MM.1S (cell line): Measurements from ENCODE around the gene RNF150.

Source experiments
- DNase-seq: peaks from one replicate; pipeline ENCODE4 v3.0.0-alpha.2; 2015
- H2AFZ ChIP-seq: fragments of 300-600 bp; sonication (generic); 2 replicates; pipeline ENCODE4 v1.6.0; 2016; ENCODE audit warnings: antibody characterized with exemption, low read length
- H3F3A ChIP-seq: fragments of 300-600 bp; sonication (generic); 2 replicates; pipeline ENCODE4 v1.6.1; 2016; ENCODE audit warnings: mild to moderate bottlenecking, antibody characterized with exemption, low read length, moderate library complexity, mixed read lengths; ENCODE audit not compliant: insufficient read depth
- H3K27ac ChIP-seq: fragments of 300-600 bp; sonication (generic); 2 replicates; pipeline ENCODE4 v1.5.1; 2016; ENCODE audit warnings: mild to moderate bottlenecking, low read length
- H3K27me3 ChIP-seq: fragments of 300-600 bp; sonication (generic); replicated peaks from 2 replicates; pipeline ENCODE4 v1.6.0; 2016; ENCODE audit warnings: low read length; ENCODE audit not compliant: insufficient read depth
- H3K36me3 ChIP-seq: fragments of 300-600 bp; sonication (generic); replicated peaks from 2 replicates; pipeline ENCODE4 v1.6.1; 2016; ENCODE audit warnings: mild to moderate bottlenecking, low read length, mixed read lengths; ENCODE audit not compliant: insufficient read depth
- H3K4me1 ChIP-seq: fragments of 300-600 bp; sonication (generic); 2 replicates; pipeline ENCODE4 v1.6.1; 2016; ENCODE audit warnings: low read length, mixed read lengths
- H3K4me2 ChIP-seq: fragments of 300-600 bp; sonication (generic); 2 replicates; pipeline ENCODE4 v1.6.0; 2016; ENCODE audit warnings: low read depth, low read length
- H3K4me3 ChIP-seq: fragments of 300-600 bp; sonication (generic); 2 replicates; pipeline ENCODE4 v1.5.1; 2016; ENCODE audit warnings: low read length, mixed read lengths
- H3K79me2 ChIP-seq: fragments of 300-600 bp; sonication (generic); 2 replicates; pipeline ENCODE4 v1.6.1; 2016; ENCODE audit warnings: mixed run types, low read length, mixed read lengths
- H3K9ac ChIP-seq: fragments of 300-600 bp; sonication (generic); 2 replicates; pipeline ENCODE4 v1.6.1; 2016; ENCODE audit warnings: low read length, mixed read lengths
- H3K9me2 ChIP-seq: fragments of 300-600 bp; sonication (generic); replicated peaks from 2 replicates; pipeline ENCODE4 v1.6.1; 2016; ENCODE audit warnings: mild to moderate bottlenecking, low read length, mixed read lengths; ENCODE audit not compliant: insufficient read depth
- H3K9me3 ChIP-seq: fragments of 300-600 bp; sonication (generic); replicated peaks from 2 replicates; pipeline ENCODE4 v1.6.1; 2016; ENCODE audit warnings: mild to moderate bottlenecking, low read length, mixed read lengths; ENCODE audit not compliant: insufficient read depth
- H4K20me1 ChIP-seq: fragments of 300-600 bp; sonication (generic); 2 replicates; pipeline ENCODE4 v1.6.1; 2016; ENCODE audit warnings: mild to moderate bottlenecking, low read length, moderate library complexity, mixed read lengths; ENCODE audit not compliant: insufficient read depth
- EZH2 ChIP-seq: fragments of 300-600 bp; sonication (generic); optimal IDR thresholded peaks from 2 replicates; pipeline ENCODE3; 2017; ENCODE audit warnings: low read depth, mild to moderate bottlenecking, antibody characterized with exemption, low read length, mixed read lengths
- EZH2phosphoT487 ChIP-seq: fragments of 300-600 bp; sonication (generic); IDR thresholded peaks from 2 replicates; pipeline ENCODE4 v1.6.1; 2018; ENCODE audit warnings: antibody characterized with exemption, low read length
- TF ChIP-seq, protein P1 (sequence below): fragments of 300-600 bp; sonication (generic); IDR thresholded peaks from 2 replicates; pipeline ENCODE4 v1.5.1; 2016; ENCODE audit warnings: antibody characterized with exemption, low read length, mixed read lengths

The RNF150 gene

DNA sequence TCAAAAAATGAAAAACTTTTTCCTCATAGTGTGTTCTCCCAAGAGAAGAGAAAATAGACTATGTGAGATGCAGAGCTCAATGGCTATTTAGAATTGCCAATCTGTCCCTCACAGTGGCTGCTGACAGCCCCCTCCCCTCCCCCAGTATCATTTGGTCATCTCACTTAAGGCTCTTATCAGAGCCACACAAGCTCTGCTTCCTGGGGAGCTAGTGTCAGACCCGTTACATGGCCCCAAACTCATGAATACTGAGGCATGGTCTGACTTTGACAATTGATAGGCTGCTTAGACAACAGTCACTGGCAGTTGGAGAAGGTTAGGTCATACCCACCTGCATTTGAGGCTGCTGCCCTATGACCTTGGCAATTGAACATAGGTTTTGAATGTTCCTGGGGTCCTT is 15.3 kb downstream of the RNF150 start:
- no peak for DNase-seq
- Histone ChIP-seq H3K4me2 (no peak overlapping the region), H3K9ac (no peak overlapping the region), H3K9me2 (no peaks in the 10 kb centered on the region), H3K9me3 (no peaks in the 10 kb centered on the region), H3K36me3 (no peaks in the 10 kb centered on the region), H4K20me1 (no peaks in the 10 kb centered on the region), H3K27ac (no peak overlapping the region), H2AFZ (no peak overlapping the region), H3K79me2 (no peaks in the 10 kb centered on the region), H3K27me3 (no peaks in the 10 kb centered on the region), H3K4me1 (0 out of 2 replicates have a peak, but pooled peaks cover 5% of the 10 kb centered on the region), H3F3A (no peaks in the 10 kb centered on the region; the same call in 1 of the 2 replicates), H3K4me3 (no peak overlapping the region)
- TF ChIP-seq EZH2: no peak
- TF ChIP-seq, protein P1, sequence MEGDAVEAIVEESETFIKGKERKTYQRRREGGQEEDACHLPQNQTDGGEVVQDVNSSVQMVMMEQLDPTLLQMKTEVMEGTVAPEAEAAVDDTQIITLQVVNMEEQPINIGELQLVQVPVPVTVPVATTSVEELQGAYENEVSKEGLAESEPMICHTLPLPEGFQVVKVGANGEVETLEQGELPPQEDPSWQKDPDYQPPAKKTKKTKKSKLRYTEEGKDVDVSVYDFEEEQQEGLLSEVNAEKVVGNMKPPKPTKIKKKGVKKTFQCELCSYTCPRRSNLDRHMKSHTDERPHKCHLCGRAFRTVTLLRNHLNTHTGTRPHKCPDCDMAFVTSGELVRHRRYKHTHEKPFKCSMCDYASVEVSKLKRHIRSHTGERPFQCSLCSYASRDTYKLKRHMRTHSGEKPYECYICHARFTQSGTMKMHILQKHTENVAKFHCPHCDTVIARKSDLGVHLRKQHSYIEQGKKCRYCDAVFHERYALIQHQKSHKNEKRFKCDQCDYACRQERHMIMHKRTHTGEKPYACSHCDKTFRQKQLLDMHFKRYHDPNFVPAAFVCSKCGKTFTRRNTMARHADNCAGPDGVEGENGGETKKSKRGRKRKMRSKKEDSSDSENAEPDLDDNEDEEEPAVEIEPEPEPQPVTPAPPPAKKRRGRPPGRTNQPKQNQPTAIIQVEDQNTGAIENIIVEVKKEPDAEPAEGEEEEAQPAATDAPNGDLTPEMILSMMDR: no peak
- TF ChIP-seq EZH2phosphoT487: no peak

GRCh38 chr4:141109983-141110382 is 23.3 kb downstream of the RNF150 start:
- no peaks in the 10 kb centered on the region for H3K4me1 ChIP-seq
- TF ChIP-seq EZH2phosphoT487 (no peak), EZH2 (no peak)
- TF ChIP-seq, protein P1: no peak
- no peaks in the 10 kb centered on the region for H3K79me2 ChIP-seq
- no peak overlapping the region for H3K4me2 ChIP-seq
- H3K9me2 ChIP-seq: no peaks in the 10 kb centered on the region
- H3K4me3 ChIP-seq: no peak overlapping the region
- no peak overlapping the region for H3K9ac ChIP-seq
- no peaks in the 10 kb centered on the region for H3F3A ChIP-seq
- H3K36me3 ChIP-seq: no peaks in the 10 kb centered on the region
- no peaks in the 10 kb centered on the region for H3K27me3 ChIP-seq
- no peaks in the 10 kb centered on the region for H3K9me3 ChIP-seq
- H2AFZ ChIP-seq: no peak overlapping the region
- no peak overlapping the region for H3K27ac ChIP-seq
- H4K20me1 ChIP-seq: no peaks in the 10 kb centered on the region
- DNase-seq: no peak

DNA sequence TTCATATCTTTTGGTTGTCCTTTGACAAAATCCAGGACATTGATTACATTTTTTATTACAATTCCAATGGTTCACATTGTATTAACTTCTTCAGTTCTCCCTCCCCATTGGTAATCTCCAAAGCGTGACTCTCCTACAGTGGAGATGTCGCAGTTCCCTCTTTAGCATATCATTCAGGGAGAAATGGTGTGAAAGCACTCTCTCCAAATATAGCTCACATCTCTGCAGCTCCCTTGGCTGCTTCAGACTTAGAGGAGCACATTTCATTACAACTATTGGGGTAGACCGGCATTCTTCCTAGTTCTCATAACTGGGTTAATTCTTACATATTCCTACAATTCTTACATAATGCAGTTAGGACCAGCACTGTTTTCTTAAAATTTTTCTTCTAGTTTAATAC is 25.3 kb downstream of the RNF150 start:
- Histone ChIP-seq H4K20me1 (no peaks in the 10 kb centered on the region), H2AFZ (no peak overlapping the region), H3K79me2 (no peaks in the 10 kb centered on the region), H3K4me3 (no peak overlapping the region), H3F3A (no peaks in the 10 kb centered on the region), H3K27me3 (no peaks in the 10 kb centered on the region), H3K4me2 (no peak overlapping the region), H3K36me3 (no peaks in the 10 kb centered on the region), H3K9me3 (no peaks in the 10 kb centered on the region), H3K4me1 (no peaks in the 10 kb centered on the region), H3K27ac (no peak overlapping the region), H3K9ac (no peak overlapping the region), H3K9me2 (no peaks in the 10 kb centered on the region)
- TF ChIP-seq EZH2phosphoT487 (no peak), EZH2 (no peak)
- TF ChIP-seq, protein P1: no peak
- no peak for DNase-seq
